HepG2 (cell line): ENCODE measurements around the gene CMPK2.

ENCODE experiments used
- HDAC1 ChIP-seq: sonication (generic); formaldehyde crosslinking; IDR thresholded peaks from 2 replicates; pipeline ENCODE4 v1.5.1; 2020; ENCODE audit warnings: mild to moderate bottlenecking, missing genetic modification reagents
- MBNL3 ChIP-seq: fragments of 250-450 bp; sonication (Bioruptor Pico); conservative IDR thresholded peaks from 2 replicates; pipeline ENCODE4 v1.8.0; 2022; ENCODE audit warnings: mild to moderate bottlenecking, inconsistent platforms
- MYC ChIP-seq: sonication (generic); formaldehyde crosslinking; IDR thresholded peaks from 2 replicates; pipeline ENCODE4 v1.9.0; 2021; ENCODE audit warnings: missing genetic modification reagents, borderline replicate concordance
- NCOA1 ChIP-seq: sonication (generic); formaldehyde crosslinking; IDR thresholded peaks from 2 replicates; pipeline ENCODE4 v1.9.0; 2021; ENCODE audit warnings: missing genetic modification reagents
- POLR2A ChIP-seq, 2 experiments: IDR thresholded peaks; 2 replicates each; pipeline ENCODE4 v1.6.1; 2011; ENCODE audit warnings: low read depth in 2 of 2, low read length in 2 of 2, mild to moderate bottlenecking in 1 of 2, moderate library complexity in 1 of 2; ENCODE audit not compliant: insufficient read depth in 1 of 2
- PTBP1 ChIP-seq: fragments of 200-400 bp; formaldehyde crosslinking; IDR thresholded peaks from 2 replicates; pipeline ENCODE4 v1.6.1; 2018; ENCODE audit warnings: low read length, low read depth; ENCODE audit not compliant: poor library complexity, severe bottlenecking
- RBAK ChIP-seq: sonication (generic); formaldehyde crosslinking; IDR thresholded peaks from 2 replicates; pipeline ENCODE4 v1.5.1; 2020; ENCODE audit warnings: mild to moderate bottlenecking, missing genetic modification reagents
- YY1 ChIP-seq: IDR thresholded peaks from 2 replicates; pipeline ENCODE4 v1.6.1; 2011; ENCODE audit warnings: low read length, low read depth, moderate library complexity, mild to moderate bottlenecking; ENCODE audit not compliant: insufficient read depth, insufficient replicate concordance
- TF ChIP-seq, protein P1 (sequence below): sonication (generic); formaldehyde crosslinking; IDR thresholded peaks from 2 replicates; pipeline ENCODE4 v1.5.0; 2020; ENCODE audit warnings: mild to moderate bottlenecking, missing genetic modification reagents, moderate library complexity
- TF ChIP-seq, protein P2 (sequence below), 2 experiments: IDR thresholded peaks; 2 replicates each; pipeline ENCODE4 v1.6.1; 2011 to 2012; ENCODE audit warnings: low read length in 2 of 2, borderline replicate concordance in 1 of 2, low read depth in 1 of 2, mild to moderate bottlenecking in 1 of 2, moderate library complexity in 1 of 2

- TF ChIP-seq RBAK (CRISPR knock-in tag) (no peak), NCOA1 (CRISPR knock-in tag) (no peak), YY1 (no peak), MYC (no peak), HDAC1 (CRISPR knock-in tag) (no peak), MBNL3 (CRISPR knock-in tag) (no peak), PTBP1 (no peak), POLR2A (IDR thresholded peaks at IDR 0.05; ENCODE audit: insufficient read depth in 1 of 2, low read depth in 2 of 2, low read length in 2 of 2) (no peak)
- TF ChIP-seq, protein P1, sequence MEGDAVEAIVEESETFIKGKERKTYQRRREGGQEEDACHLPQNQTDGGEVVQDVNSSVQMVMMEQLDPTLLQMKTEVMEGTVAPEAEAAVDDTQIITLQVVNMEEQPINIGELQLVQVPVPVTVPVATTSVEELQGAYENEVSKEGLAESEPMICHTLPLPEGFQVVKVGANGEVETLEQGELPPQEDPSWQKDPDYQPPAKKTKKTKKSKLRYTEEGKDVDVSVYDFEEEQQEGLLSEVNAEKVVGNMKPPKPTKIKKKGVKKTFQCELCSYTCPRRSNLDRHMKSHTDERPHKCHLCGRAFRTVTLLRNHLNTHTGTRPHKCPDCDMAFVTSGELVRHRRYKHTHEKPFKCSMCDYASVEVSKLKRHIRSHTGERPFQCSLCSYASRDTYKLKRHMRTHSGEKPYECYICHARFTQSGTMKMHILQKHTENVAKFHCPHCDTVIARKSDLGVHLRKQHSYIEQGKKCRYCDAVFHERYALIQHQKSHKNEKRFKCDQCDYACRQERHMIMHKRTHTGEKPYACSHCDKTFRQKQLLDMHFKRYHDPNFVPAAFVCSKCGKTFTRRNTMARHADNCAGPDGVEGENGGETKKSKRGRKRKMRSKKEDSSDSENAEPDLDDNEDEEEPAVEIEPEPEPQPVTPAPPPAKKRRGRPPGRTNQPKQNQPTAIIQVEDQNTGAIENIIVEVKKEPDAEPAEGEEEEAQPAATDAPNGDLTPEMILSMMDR (CRISPR knock-in tag): no peak
- TF ChIP-seq, protein P2, sequence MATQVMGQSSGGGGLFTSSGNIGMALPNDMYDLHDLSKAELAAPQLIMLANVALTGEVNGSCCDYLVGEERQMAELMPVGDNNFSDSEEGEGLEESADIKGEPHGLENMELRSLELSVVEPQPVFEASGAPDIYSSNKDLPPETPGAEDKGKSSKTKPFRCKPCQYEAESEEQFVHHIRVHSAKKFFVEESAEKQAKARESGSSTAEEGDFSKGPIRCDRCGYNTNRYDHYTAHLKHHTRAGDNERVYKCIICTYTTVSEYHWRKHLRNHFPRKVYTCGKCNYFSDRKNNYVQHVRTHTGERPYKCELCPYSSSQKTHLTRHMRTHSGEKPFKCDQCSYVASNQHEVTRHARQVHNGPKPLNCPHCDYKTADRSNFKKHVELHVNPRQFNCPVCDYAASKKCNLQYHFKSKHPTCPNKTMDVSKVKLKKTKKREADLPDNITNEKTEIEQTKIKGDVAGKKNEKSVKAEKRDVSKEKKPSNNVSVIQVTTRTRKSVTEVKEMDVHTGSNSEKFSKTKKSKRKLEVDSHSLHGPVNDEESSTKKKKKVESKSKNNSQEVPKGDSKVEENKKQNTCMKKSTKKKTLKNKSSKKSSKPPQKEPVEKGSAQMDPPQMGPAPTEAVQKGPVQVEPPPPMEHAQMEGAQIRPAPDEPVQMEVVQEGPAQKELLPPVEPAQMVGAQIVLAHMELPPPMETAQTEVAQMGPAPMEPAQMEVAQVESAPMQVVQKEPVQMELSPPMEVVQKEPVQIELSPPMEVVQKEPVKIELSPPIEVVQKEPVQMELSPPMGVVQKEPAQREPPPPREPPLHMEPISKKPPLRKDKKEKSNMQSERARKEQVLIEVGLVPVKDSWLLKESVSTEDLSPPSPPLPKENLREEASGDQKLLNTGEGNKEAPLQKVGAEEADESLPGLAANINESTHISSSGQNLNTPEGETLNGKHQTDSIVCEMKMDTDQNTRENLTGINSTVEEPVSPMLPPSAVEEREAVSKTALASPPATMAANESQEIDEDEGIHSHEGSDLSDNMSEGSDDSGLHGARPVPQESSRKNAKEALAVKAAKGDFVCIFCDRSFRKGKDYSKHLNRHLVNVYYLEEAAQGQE (IDR thresholded peaks at IDR 0.05; ENCODE audit: borderline replicate concordance in 1 of 2, low read depth in 1 of 2, low read length in 2 of 2): no peak
Observed at GRCh38 chr2:6845312-6845711, 20.4 kb downstream of the CMPK2 start.
